ENCODE measurements around the gene TCF7L1.
"Not testable (repeated sequence)": the region's sequence is repeated elsewhere in the genome, so short reads cannot be mapped to it uniquely, and the experiment has no call there.

The TCF7L1 gene

GRCh38 chr2:85309699-85310321, 176.6 kb downstream of the TCF7L1 start:
- FAIRE-seq, result no peak
- no peak for DNase-seq (ENCODE audit: insufficient read length, low spot score)

- no peak for FAIRE-seq
- no peak for DNase-seq (ENCODE audit: insufficient read length, low spot score)
Measured at GRCh38 chr2:85310330-85310729, 177.1 kb downstream of the TCF7L1 start.

- DNase-seq (ENCODE audit: insufficient read length, low spot score), result no peak
Measured at GRCh38 chr2:85312404-85312803, 179.2 kb downstream of the TCF7L1 start.

GRCh38 chr2:85314884-85315242, 181.7 kb downstream of the TCF7L1 start:
- DNase-seq (ENCODE audit: insufficient read length, low spot score) (no peak), FAIRE-seq (no peak)

More at GRCh38 chr2:85312404-85312803, 179.2 kb downstream of the TCF7L1 start:
- no peak for FAIRE-seq

GRCh38 chr2:85315921-85316320, 182.7 kb downstream of the TCF7L1 start:
- DNase-seq (ENCODE audit: insufficient read length, low spot score); FAIRE-seq: not testable (repeated sequence)

- DNase-seq (ENCODE audit: insufficient read length, low spot score), result no peak
- no peak for FAIRE-seq
Measured at GRCh38 chr2:85318222-85319074, 185.3 kb downstream of the TCF7L1 start.

- FAIRE-seq (no peak), DNase-seq (ENCODE audit: insufficient read length, low spot score) (no peak)
Measured at GRCh38 chr2:85319796-85320195, 186.6 kb downstream of the TCF7L1 start.

- DNase-seq (ENCODE audit: insufficient read length, low spot score), result no peak
- FAIRE-seq, result no peak
Measured at GRCh38 chr2:85323351-85323987, 190.3 kb downstream of the TCF7L1 start.

GRCh38 chr2:85323988-85324367, 190.8 kb downstream of the TCF7L1 start:
- not testable (repeated sequence) for FAIRE-seq; DNase-seq (ENCODE audit: insufficient read length, low spot score)

- no peak for FAIRE-seq
- DNase-seq (ENCODE audit: insufficient read length, low spot score), result no peak
Measured at GRCh38 chr2:85324639-85325465, 191.7 kb downstream of the TCF7L1 start.

- FAIRE-seq (no peak), DNase-seq (ENCODE audit: insufficient read length, low spot score) (no peak)
Measured at GRCh38 chr2:85325466-85325811, 192.2 kb downstream of the TCF7L1 start.

GRCh38 chr2:85326406-85327159, 193.4 kb downstream of the TCF7L1 start:
- DNase-seq (ENCODE audit: insufficient read length, low spot score) (peak; percentile 39), FAIRE-seq (peak; percentile 47)

- FAIRE-seq (no peak), DNase-seq (ENCODE audit: insufficient read length, low spot score) (peak; percentile 32)
Measured at GRCh38 chr2:85327160-85327821, 194.1 kb downstream of the TCF7L1 start.

GRCh38 chr2:85327822-85328617, 194.8 kb downstream of the TCF7L1 start, which contains the start of gene TGOLN2:
TGOLN2 (minus strand) TSS chr2:85327989; CDS start chr2:85327962, 27 bp downstream.
- peak; percentile 82 for FAIRE-seq

GRCh38 chr2:85329181-85329651, 196.0 kb downstream of the TCF7L1 start:
- no peak for FAIRE-seq
- DNase-seq (ENCODE audit: insufficient read length, low spot score), result no peak

More at GRCh38 chr2:85327822-85328617, 194.8 kb downstream of the TCF7L1 start, which contains the start of gene TGOLN2:
- DNase-seq (ENCODE audit: insufficient read length, low spot score), result peak; percentile 89

GRCh38 chr2:85329701-85330100, 196.5 kb downstream of the TCF7L1 start:
- FAIRE-seq; DNase-seq (ENCODE audit: insufficient read length, low spot score): not testable (repeated sequence)

GRCh38 chr2:85330839-85331636, 197.8 kb downstream of the TCF7L1 start:
- DNase-seq (ENCODE audit: insufficient read length, low spot score), result no peak
- FAIRE-seq, result no peak

GRCh38 chr2:85333877-85334276, 200.7 kb downstream of the TCF7L1 start:
- DNase-seq (ENCODE audit: insufficient read length, low spot score); FAIRE-seq: not testable (repeated sequence)

Measured in GM19239 (cell line).